ENCODE data around the gene CDH22. TPM values are rescaled to one million over a fixed set of nuclear protein-coding genes. Genes with fewer than 3 reads are reported as not detected.
A peak's percentile ranks its signal among the peaks of the same experiment; 100 is the strongest.

The CDH22 gene
- total RNA-seq, 2 experiments from 2014 or later, result not detected

GRCh38 chr20:46260480-46260879 lies 47.8 kb downstream of the CDH22 start:
- H3K9me3 Mint-ChIP-seq (ENCODE audit: low read depth), result no peaks in the 10 kb centered on the region
- no peak for ATAC-seq
- ChIA-PET CTCF (interaction anchor here (1.3 kb wide), 1 partner anchor 30 kb away, joined by 3 read pairs; no protein-coding TSS in a partner anchor), POLR2A (no interaction called here)
- no peaks in the 10 kb centered on the region for H3K4me1 Mint-ChIP-seq
- H3K4me3 Mint-ChIP-seq, result no peak overlapping the region
- no peak overlapping the region for H3K27ac Mint-ChIP-seq
- intact Hi-C loops (cut with DNase I, micrococcal nuclease), result no loop called here
- H3K36me3 Mint-ChIP-seq (ENCODE audit: low read depth), result no peaks in the 10 kb centered on the region
- DNase-seq, result no peak
- peaks cover 15% of the 10 kb centered on the region for H3K27me3 Mint-ChIP-seq

GRCh38 chr20:46259260-46259859 lies 48.9 kb downstream of the CDH22 start:
- no peak for DNase-seq
- H3K27ac Mint-ChIP-seq, result no peak overlapping the region
- intact Hi-C loops (cut with DNase I, micrococcal nuclease), result no loop called here
- peaks cover 15% of the 10 kb centered on the region for H3K27me3 Mint-ChIP-seq
- ATAC-seq, result no peak
- no peaks in the 10 kb centered on the region for H3K4me1 Mint-ChIP-seq
- CTCF ChIA-PET, result no interaction called here
- no peaks in the 10 kb centered on the region for H3K36me3 Mint-ChIP-seq (ENCODE audit: low read depth)
- POLR2A ChIA-PET, result no interaction called here
- no peak overlapping the region for H3K4me3 Mint-ChIP-seq
- H3K9me3 Mint-ChIP-seq (ENCODE audit: low read depth), result no peaks in the 10 kb centered on the region

GRCh38 chr20:46257887-46258286 lies 50.4 kb downstream of the CDH22 start:
- CTCF ChIA-PET, result no interaction called here
- intact Hi-C loops (cut with DNase I, micrococcal nuclease), result no loop called here

GRCh38 chr20:46256293-46256692 lies 52.0 kb downstream of the CDH22 start:
- no peaks in the 10 kb centered on the region for H3K36me3 Mint-ChIP-seq (ENCODE audit: low read depth)
- H3K4me3 Mint-ChIP-seq, result no peak overlapping the region
- no peaks in the 10 kb centered on the region for H3K4me1 Mint-ChIP-seq
- no peaks in the 10 kb centered on the region for H3K9me3 Mint-ChIP-seq (ENCODE audit: low read depth)
- H3K27me3 Mint-ChIP-seq, result peaks cover 31% of the 10 kb centered on the region
- DNase-seq (no peak), ATAC-seq (no peak)
- CTCF ChIA-PET, result interaction anchor here (1.0 kb wide), 1 partner anchor 92 kb away, joined by 3 read pairs; no protein-coding TSS in a partner anchor
- POLR2A ChIA-PET, result no interaction called here
- intact Hi-C loops (cut with DNase I, micrococcal nuclease), result no loop called here
- H3K27ac Mint-ChIP-seq, result no peak overlapping the region

More at GRCh38 chr20:46257887-46258286, 50.4 kb downstream of the CDH22 start:
- Mint-ChIP-seq H3K4me3 (no peak overlapping the region), H3K27ac (no peak overlapping the region), H3K36me3 (ENCODE audit: low read depth) (no peaks in the 10 kb centered on the region), H3K4me1 (no peaks in the 10 kb centered on the region), H3K27me3 (peaks cover 23% of the 10 kb centered on the region), H3K9me3 (ENCODE audit: low read depth) (no peaks in the 10 kb centered on the region)
- DNase-seq (no peak), ATAC-seq (no peak)
- POLR2A ChIA-PET, result no interaction called here

GRCh38 chr20:46255440-46256104 lies 52.7 kb downstream of the CDH22 start:
- peak; percentile 29 for DNase-seq
- H3K27me3 Mint-ChIP-seq, result peaks cover 31% of the 10 kb centered on the region
- CTCF ChIA-PET, result interaction anchor here (1.0 kb wide), 1 partner anchor 93 kb away, joined by 3 read pairs; no protein-coding TSS in a partner anchor
- POLR2A ChIA-PET, result no interaction called here
- H3K9me3 Mint-ChIP-seq (ENCODE audit: low read depth), result no peaks in the 10 kb centered on the region
- H3K27ac Mint-ChIP-seq, result no peak overlapping the region
- intact Hi-C loops (cut with DNase I, micrococcal nuclease), result no loop called here
- H3K4me1 Mint-ChIP-seq, result no peaks in the 10 kb centered on the region
- H3K36me3 Mint-ChIP-seq (ENCODE audit: low read depth), result no peaks in the 10 kb centered on the region
- H3K4me3 Mint-ChIP-seq, result no peak overlapping the region
- no peak for ATAC-seq

- no peak overlapping the region for H3K27ac Mint-ChIP-seq
- ATAC-seq (no peak), DNase-seq (no peak)
- ChIA-PET CTCF (interaction anchor here (0.6 kb wide), 1 partner anchor 38 kb away, joined by 3 read pairs; no protein-coding TSS in a partner anchor), POLR2A (no interaction called here)
- H3K27me3 Mint-ChIP-seq, result peaks cover 50% of the 10 kb centered on the region
- intact Hi-C loops (cut with DNase I, micrococcal nuclease), result no loop called here
- no peak overlapping the region for H3K4me3 Mint-ChIP-seq
- no peaks in the 10 kb centered on the region for H3K36me3 Mint-ChIP-seq (ENCODE audit: low read depth)
- no peaks in the 10 kb centered on the region for H3K4me1 Mint-ChIP-seq
- H3K9me3 Mint-ChIP-seq (ENCODE audit: low read depth), result no peaks in the 10 kb centered on the region
These were observed 54.9 kb downstream of the CDH22 start for GRCh38 chr20:46253391-46253790.

GRCh38 chr20:46252352-46253091 lies 55.8 kb downstream of the CDH22 start:
- ChIA-PET POLR2A (no interaction called here), CTCF (no interaction called here)
- H3K9me3 Mint-ChIP-seq (ENCODE audit: low read depth), result no peaks in the 10 kb centered on the region
- intact Hi-C loops (cut with DNase I, micrococcal nuclease), result no loop called here
- ATAC-seq (no peak), DNase-seq (no peak)
- no peaks in the 10 kb centered on the region for H3K36me3 Mint-ChIP-seq (ENCODE audit: low read depth)
- no peaks in the 10 kb centered on the region for H3K4me1 Mint-ChIP-seq
- no peak overlapping the region for H3K4me3 Mint-ChIP-seq
- H3K27me3 Mint-ChIP-seq, result peaks cover 56% of the 10 kb centered on the region
- H3K27ac Mint-ChIP-seq, result no peak overlapping the region

GRCh38 chr20:46251211-46251673 lies 57.1 kb downstream of the CDH22 start:
- DNase-seq (no peak), ATAC-seq (no peak)
- Mint-ChIP-seq H3K4me1 (peaks cover 5% of the 10 kb centered on the region), H3K27ac (no peak overlapping the region), H3K27me3 (peaks cover 67% of the 10 kb centered on the region), H3K36me3 (ENCODE audit: low read depth) (no peaks in the 10 kb centered on the region), H3K4me3 (no peak overlapping the region), H3K9me3 (ENCODE audit: low read depth) (no peaks in the 10 kb centered on the region)
- intact Hi-C loops (cut with DNase I, micrococcal nuclease), result no loop called here
- ChIA-PET POLR2A (no interaction called here), CTCF (no interaction called here)

GRCh38 chr20:46250772-46251171 lies 57.5 kb downstream of the CDH22 start:
- Mint-ChIP-seq H3K36me3 (ENCODE audit: low read depth) (no peaks in the 10 kb centered on the region), H3K27me3 (peaks cover 70% of the 10 kb centered on the region), H3K4me3 (no peak overlapping the region), H3K27ac (no peak overlapping the region), H3K4me1 (peaks cover 5% of the 10 kb centered on the region), H3K9me3 (ENCODE audit: low read depth) (no peaks in the 10 kb centered on the region)
- no peak for ATAC-seq
- no peak for DNase-seq
- CTCF ChIA-PET, result no interaction called here
- intact Hi-C loops (cut with DNase I, micrococcal nuclease), result no loop called here
- POLR2A ChIA-PET, result no interaction called here

GRCh38 chr20:46249671-46250070 lies 58.6 kb downstream of the CDH22 start:
- DNase-seq (no peak), ATAC-seq (no peak)
- ChIA-PET POLR2A (no interaction called here), CTCF (interaction anchor here (0.7 kb wide), 1 partner anchor 185 kb away, joined by 3 read pairs; no protein-coding TSS in a partner anchor)
- intact Hi-C loops (cut with DNase I, micrococcal nuclease), result no loop called here
- Mint-ChIP-seq H3K9me3 (ENCODE audit: low read depth) (no peaks in the 10 kb centered on the region), H3K27me3 (peaks cover 76% of the 10 kb centered on the region), H3K36me3 (ENCODE audit: low read depth) (no peaks in the 10 kb centered on the region), H3K4me1 (peaks cover 5% of the 10 kb centered on the region), H3K4me3 (no peak overlapping the region), H3K27ac (no peak overlapping the region)

- POLR2A ChIA-PET, result no interaction called here
- DNase-seq (peak; percentile 29), ATAC-seq (no peak)
- H3K4me3 Mint-ChIP-seq, result no peak overlapping the region
- CTCF ChIA-PET, result no interaction called here
- H3K27me3 Mint-ChIP-seq, result peaks cover 50% of the 10 kb centered on the region
- H3K9me3 Mint-ChIP-seq (ENCODE audit: low read depth), result no peaks in the 10 kb centered on the region
- intact Hi-C loops (cut with DNase I, micrococcal nuclease), result no loop called here
- H3K36me3 Mint-ChIP-seq (ENCODE audit: low read depth), result no peaks in the 10 kb centered on the region
- no peak overlapping the region for H3K27ac Mint-ChIP-seq
- peaks cover 5% of the 10 kb centered on the region for H3K4me1 Mint-ChIP-seq
These were observed 61.7 kb downstream of the CDH22 start for GRCh38 chr20:46246559-46246958.

All from activated CD4-positive, alpha-beta T cell treated with anti-CD3 and anti-CD28 coated beads for 36 hours (primary cell).